Panc1 (cell line): ENCODE results near the gene ZCCHC3. TPM values are rescaled to one million over a fixed set of nuclear protein-coding genes. Genes with fewer than 3 reads are reported as not detected.

Experiments used
- ATAC-seq: fragments of 200-7000 bp; cut with Tn5 transposase; 2 replicates; pipeline ENCODE4 v1.9.1; 2020; ENCODE audit warnings: mild to moderate bottlenecking, moderate library complexity
- BruUV-seq: library from RNA; stranded (reverse); fragments of 400-500 nt; replicated peaks from 2 replicates; lab custom pipeline; 2021; lab: Mats Ljungman, UMichigan
- CTCF ChIA-PET: fragments of 300-600 bp; sonication (Branson Sonifier 250); formaldehyde crosslinking; loops from one replicate; lab custom pipeline; 2022; ENCODE audit warnings: antibody characterized with exemption; lab: Charles Lee
- POLR2A ChIA-PET: fragments of 300-600 bp; sonication (Branson Sonifier 250); formaldehyde crosslinking; loops from one replicate; lab custom pipeline; 2022; ENCODE audit warnings: antibody characterized with exemption; lab: Charles Lee
- DNase-seq: peaks from one replicate; pipeline ENCODE4 v3.0.0-alpha.2; 2010; ENCODE audit warnings: low read depth, low spot score
- H3K27ac ChIP-seq: 2 replicates; pipeline ENCODE4 v1.5.1; 2011; ENCODE audit warnings: mild to moderate bottlenecking, low read length, inconsistent platforms
- H3K27me3 ChIP-seq: fragments of 200-500 bp; sonication (Bioruptor generic); 2 replicates; pipeline ENCODE4 v1.6.0; 2014; ENCODE audit warnings: low read length, inconsistent platforms; ENCODE audit not compliant: control insufficient read depth, insufficient read depth
- H3K36me3 ChIP-seq: fragments of 200-500 bp; sonication (Bioruptor generic); 2 replicates; pipeline ENCODE4 v1.5.1; 2014; ENCODE audit warnings: inconsistent platforms, mild to moderate bottlenecking, low read length, moderate library complexity; ENCODE audit not compliant: control insufficient read depth, insufficient read depth
- H3K4me1 ChIP-seq: 2 replicates; pipeline ENCODE4 v1.5.1; 2011; ENCODE audit warnings: inconsistent platforms, mild to moderate bottlenecking, low read length, moderate library complexity; ENCODE audit not compliant: control insufficient read depth, insufficient read depth
- H3K4me3 ChIP-seq, 2 experiments: 2 replicates each; pipeline ENCODE4 v1.5.1; 2011 to 2012; ENCODE audit warnings: low read depth in 2 of 2, low read length in 2 of 2, mild to moderate bottlenecking in 2 of 2, inconsistent platforms in 1 of 2, moderate library complexity in 1 of 2
- H3K9me3 ChIP-seq: fragments of 200-500 bp; sonication (Bioruptor generic); 2 replicates; pipeline ENCODE4 v1.5.1; 2014; ENCODE audit warnings: low read depth, mild to moderate bottlenecking, inconsistent platforms, low read length, moderate library complexity; ENCODE audit not compliant: control insufficient read depth, insufficient read depth
- POLR2AphosphoS5 ChIP-seq: IDR thresholded peaks from 2 replicates; pipeline ENCODE4 v1.6.1; 2012; ENCODE audit warnings: mild to moderate bottlenecking, low read depth, low read length, moderate library complexity
- SIN3A ChIP-seq: IDR thresholded peaks from 2 replicates; pipeline ENCODE4 v1.6.1; 2012; ENCODE audit warnings: low read depth, mild to moderate bottlenecking, low read length, moderate library complexity, borderline replicate concordance; ENCODE audit not compliant: insufficient read depth
- TCF7L2 ChIP-seq: IDR thresholded peaks from 2 replicates; pipeline ENCODE4 v1.6.1; 2011; ENCODE audit warnings: mild to moderate bottlenecking, low read depth, low read length, inconsistent platforms
- in situ Hi-C: cut with HindIII; loops from 2 replicates; pipeline ENCODE4 v1.10.0; 2016; ENCODE audit warnings: low sequenced_read_pairs, low pct_unique_long_range_greater_than_20kb
- intact Hi-C: fragments of 100-400 bp; cut with micrococcal nuclease; formaldehyde crosslinking; loops from one replicate; pipeline ENCODE4 v1.10.0; 2022; ENCODE audit not compliant: unreplicated experiment
- total RNA-seq: library from RNA; stranded (reverse); gene quantifications from one replicate; pipeline ENCODE4 v1.2.1, GENCODE V29; 2021; ENCODE audit not compliant: unreplicated experiment
- TF ChIP-seq, protein P1 (sequence below), 2 experiments: IDR thresholded peaks; 2 replicates each; pipeline ENCODE4 v1.6.1; 2011 to 2012; ENCODE audit warnings: low read depth in 2 of 2, control low read depth in 1 of 2, low read length in 1 of 2, mild to moderate bottlenecking in 1 of 2, moderate library complexity in 1 of 2; ENCODE audit not compliant: insufficient read depth in 1 of 2
- TF ChIP-seq, protein P2 (sequence below): fragments of 450-650 bp; IDR thresholded peaks from 2 replicates; pipeline ENCODE4 v1.5.1; 2017; ENCODE audit warnings: mild to moderate bottlenecking

Gene ZCCHC3
- total RNA-seq, 1 experiment from 2014 or later = 18.9 TPM

DNA sequence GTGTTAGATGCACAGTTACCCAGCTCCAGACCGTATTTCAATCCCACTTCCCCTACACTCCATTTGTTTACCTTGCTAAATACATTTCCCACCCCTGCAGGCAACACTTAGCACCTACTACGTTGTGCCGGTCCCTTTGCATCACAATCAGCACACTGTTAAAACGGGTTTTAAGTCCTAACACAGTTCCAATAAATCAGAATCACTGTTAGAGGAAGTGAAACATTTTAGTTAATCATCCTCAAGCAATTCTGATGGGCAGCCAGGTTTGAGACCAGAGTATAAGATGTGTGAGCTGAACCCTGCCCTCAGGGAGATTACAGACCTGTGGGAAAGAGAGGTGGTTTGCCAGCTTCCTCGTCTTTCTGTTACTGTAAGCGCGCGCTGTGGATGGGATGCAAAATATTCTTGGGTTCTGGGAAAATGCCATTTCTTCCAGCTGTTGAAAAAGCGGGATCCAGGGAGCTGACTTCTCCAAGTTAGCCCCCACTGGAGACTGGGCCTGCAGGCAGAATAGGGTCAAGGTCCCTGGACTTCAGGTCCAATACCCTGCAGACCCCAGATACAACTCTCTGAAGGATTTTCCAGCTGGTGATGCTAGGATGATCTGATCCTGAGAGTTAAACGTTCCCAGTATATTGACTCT, 3.1 kb downstream of the ZCCHC3 start:
- TF ChIP-seq, protein P1, sequence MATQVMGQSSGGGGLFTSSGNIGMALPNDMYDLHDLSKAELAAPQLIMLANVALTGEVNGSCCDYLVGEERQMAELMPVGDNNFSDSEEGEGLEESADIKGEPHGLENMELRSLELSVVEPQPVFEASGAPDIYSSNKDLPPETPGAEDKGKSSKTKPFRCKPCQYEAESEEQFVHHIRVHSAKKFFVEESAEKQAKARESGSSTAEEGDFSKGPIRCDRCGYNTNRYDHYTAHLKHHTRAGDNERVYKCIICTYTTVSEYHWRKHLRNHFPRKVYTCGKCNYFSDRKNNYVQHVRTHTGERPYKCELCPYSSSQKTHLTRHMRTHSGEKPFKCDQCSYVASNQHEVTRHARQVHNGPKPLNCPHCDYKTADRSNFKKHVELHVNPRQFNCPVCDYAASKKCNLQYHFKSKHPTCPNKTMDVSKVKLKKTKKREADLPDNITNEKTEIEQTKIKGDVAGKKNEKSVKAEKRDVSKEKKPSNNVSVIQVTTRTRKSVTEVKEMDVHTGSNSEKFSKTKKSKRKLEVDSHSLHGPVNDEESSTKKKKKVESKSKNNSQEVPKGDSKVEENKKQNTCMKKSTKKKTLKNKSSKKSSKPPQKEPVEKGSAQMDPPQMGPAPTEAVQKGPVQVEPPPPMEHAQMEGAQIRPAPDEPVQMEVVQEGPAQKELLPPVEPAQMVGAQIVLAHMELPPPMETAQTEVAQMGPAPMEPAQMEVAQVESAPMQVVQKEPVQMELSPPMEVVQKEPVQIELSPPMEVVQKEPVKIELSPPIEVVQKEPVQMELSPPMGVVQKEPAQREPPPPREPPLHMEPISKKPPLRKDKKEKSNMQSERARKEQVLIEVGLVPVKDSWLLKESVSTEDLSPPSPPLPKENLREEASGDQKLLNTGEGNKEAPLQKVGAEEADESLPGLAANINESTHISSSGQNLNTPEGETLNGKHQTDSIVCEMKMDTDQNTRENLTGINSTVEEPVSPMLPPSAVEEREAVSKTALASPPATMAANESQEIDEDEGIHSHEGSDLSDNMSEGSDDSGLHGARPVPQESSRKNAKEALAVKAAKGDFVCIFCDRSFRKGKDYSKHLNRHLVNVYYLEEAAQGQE (IDR thresholded peaks at IDR 0.05; ENCODE audit: insufficient read depth in 1 of 2, low read depth in 2 of 2, low read length in 1 of 2) = no peak
- TF ChIP-seq POLR2AphosphoS5 = no peak
- TF ChIP-seq TCF7L2 = no peak
- TF ChIP-seq, protein P2, sequence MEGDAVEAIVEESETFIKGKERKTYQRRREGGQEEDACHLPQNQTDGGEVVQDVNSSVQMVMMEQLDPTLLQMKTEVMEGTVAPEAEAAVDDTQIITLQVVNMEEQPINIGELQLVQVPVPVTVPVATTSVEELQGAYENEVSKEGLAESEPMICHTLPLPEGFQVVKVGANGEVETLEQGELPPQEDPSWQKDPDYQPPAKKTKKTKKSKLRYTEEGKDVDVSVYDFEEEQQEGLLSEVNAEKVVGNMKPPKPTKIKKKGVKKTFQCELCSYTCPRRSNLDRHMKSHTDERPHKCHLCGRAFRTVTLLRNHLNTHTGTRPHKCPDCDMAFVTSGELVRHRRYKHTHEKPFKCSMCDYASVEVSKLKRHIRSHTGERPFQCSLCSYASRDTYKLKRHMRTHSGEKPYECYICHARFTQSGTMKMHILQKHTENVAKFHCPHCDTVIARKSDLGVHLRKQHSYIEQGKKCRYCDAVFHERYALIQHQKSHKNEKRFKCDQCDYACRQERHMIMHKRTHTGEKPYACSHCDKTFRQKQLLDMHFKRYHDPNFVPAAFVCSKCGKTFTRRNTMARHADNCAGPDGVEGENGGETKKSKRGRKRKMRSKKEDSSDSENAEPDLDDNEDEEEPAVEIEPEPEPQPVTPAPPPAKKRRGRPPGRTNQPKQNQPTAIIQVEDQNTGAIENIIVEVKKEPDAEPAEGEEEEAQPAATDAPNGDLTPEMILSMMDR = no peak
- no peak for TF ChIP-seq SIN3A
- intact Hi-C loops (no loop called here), in situ Hi-C loops (no loop called here)
- Histone ChIP-seq H3K9me3 (no peaks in the 10 kb centered on the region), H3K4me3 (peak overlapping the region; percentile 77 to 94), H3K27ac (peak overlapping the region; percentile 58), H3K36me3 (peaks cover 8% of the 10 kb centered on the region; the same call in 1 of the 2 replicates), H3K4me1 (peaks cover 26% of the 10 kb centered on the region), H3K27me3 (no peaks in the 10 kb centered on the region)
- BruUV-seq = no TSS peak
- ChIA-PET POLR2A (interaction anchor here (0.6 to 0.7 kb wide), 2 partner anchors 12 to 24 kb away, joined by 4 to 6 read pairs; no protein-coding TSS in a partner anchor), CTCF (no interaction called here)
- DNase-seq (no peak), ATAC-seq (no peak)

DNA sequence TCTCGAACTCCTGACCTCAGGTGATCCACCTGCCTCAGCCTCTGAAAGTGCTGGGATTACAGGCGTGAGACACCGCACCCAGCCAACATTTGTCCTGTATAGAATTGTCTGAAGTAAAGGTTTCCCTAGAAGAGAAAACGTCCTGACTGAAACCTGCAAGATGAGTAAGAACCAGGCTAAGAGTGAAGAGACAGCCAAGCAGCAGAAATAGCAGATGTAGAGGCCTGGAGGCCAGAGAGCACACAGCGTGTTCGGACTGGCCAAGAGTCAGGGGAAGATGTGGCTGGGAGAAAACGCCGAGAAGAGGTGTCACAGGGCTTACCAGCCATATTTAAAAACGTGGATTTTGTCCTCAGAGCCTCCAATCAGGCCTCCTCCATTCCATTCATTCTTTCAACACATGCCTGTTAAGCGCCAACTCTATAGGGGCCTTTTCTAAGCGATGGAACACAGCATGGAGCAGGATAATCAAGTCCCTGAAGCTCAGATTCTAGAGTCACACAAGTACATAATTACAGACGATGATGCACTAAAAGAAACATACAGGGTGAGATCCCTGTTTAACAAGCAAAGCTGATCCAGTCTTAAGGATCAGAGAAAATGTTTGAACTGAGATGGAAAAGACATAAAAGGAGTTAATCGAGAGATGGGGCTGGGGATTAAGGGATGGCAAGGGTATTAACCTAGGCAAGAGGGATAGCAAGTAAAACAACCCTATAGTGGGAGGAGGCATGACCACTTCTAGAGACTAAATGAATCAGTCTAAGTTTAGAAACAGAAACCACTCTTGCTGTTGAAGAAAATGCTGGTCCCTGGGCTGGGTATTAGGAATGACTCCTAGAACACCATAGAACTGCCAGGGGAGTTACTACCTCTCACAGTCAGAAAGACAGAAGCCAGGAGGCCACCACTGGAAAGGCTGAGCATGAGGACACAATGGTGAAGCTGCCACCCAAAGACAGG, 4.8 kb downstream of the ZCCHC3 start:
- H3K27ac ChIP-seq = no peak overlapping the region
- no peak overlapping the region for H3K4me3 ChIP-seq
- peaks cover 8% of the 10 kb centered on the region; the same call in 1 of the 2 replicates for H3K36me3 ChIP-seq
- in situ Hi-C loops = no loop called here
- intact Hi-C loops = no loop called here
- ATAC-seq = no peak
- no TSS peak for BruUV-seq
- no peaks in the 10 kb centered on the region for H3K27me3 ChIP-seq
- DNase-seq = no peak
- TF ChIP-seq SIN3A = no peak
- TF ChIP-seq, protein P2 = no peak
- TF ChIP-seq TCF7L2 = no peak
- no peak for TF ChIP-seq POLR2AphosphoS5
- TF ChIP-seq, protein P1 (IDR thresholded peaks at IDR 0.05; ENCODE audit: insufficient read depth in 1 of 2, low read depth in 2 of 2, low read length in 1 of 2) = no peak
- no peaks in the 10 kb centered on the region for H3K9me3 ChIP-seq
- H3K4me1 ChIP-seq = peaks cover 23% of the 10 kb centered on the region
- CTCF ChIA-PET = no interaction called here
- POLR2A ChIA-PET = no interaction called here
